ENCODE data around the gene LIMK1.
"Not testable (repeated sequence)": the region's sequence is repeated elsewhere in the genome, so short reads cannot be mapped to it uniquely, and the experiment has no call there.

LIMK1 gene

DNA sequence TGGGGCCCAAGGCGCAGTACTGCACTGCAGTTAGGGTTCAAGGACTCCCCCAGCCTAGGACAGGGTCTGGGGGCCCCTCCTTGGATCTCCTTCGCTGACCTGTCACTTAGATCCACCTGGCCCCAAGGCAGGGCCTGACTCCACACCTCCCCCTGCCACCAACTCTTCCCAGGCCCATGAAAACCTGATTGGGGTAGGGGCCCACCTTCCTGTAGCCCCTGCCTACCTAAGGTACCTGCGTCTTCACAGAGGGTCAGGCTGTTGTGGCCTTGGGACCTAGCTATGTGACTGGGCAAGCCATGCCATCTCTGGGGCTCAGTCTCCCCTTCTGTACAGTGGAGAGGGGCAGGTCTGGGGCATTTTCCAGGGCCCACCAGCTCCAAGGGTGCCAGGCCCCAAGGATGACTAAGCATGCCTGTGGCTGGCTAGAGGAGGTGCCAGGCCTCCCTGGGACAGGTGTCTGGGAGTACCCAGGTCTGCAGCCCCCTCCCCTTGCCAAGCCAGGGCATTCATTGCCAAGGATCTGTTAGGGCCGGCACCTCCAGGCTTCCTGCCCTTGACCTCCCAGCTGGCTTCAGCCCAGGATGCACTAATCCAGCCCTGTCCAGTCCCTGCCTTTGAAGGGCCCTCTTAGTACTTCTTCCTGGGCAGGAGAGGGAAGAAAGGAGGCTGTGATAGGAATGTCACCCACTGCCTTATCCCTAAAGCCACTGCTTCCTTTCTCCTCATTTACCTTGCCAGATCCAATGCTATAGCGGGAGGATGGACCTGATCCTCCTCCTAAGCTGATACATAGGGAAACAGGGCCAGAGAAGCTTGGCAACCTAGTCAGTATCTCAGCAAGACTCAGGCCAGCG is 1.3 kb downstream of the LIMK1 start:
- DNase-seq = no peak

DNA sequence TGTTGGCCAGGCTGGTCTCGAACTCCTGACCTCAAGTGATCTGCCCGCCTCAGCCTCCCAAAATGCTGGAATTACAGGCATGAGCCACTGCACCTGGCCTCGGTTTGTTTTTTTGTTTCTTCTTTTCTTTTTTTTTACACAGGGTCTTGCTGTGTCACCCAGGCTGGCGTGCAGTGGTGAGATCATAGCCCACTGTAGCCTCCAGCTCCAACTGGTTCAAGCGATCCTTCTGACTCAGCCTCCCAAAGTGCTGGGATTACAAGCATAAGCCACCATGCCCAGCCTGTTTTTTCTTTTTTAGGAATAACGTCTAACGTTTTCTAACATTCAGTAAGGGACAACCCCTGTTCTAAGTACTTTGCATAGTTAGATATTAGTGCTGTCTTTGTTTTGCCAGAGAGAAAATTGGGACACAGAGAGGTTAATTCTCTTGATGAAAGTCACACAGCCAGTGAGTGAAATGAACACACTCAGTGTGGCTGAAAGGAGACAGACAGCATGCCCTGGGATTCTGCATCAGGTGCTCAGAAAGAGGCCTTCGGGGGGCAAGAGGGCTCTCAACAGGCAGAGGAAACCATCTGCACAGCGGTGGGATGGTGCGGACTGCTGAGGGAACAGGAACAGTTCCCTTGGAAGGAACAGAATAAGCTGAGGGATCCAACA is 4.3 kb downstream of the LIMK1 start:
- DNase-seq = no peak

- DNase-seq = no peak
Measured at GRCh38 chr7:74092321-74092963, 8.8 kb downstream of the LIMK1 start.

- DNase-seq = no peak
Measured at GRCh38 chr7:74092964-74093471, 9.4 kb downstream of the LIMK1 start.

DNA sequence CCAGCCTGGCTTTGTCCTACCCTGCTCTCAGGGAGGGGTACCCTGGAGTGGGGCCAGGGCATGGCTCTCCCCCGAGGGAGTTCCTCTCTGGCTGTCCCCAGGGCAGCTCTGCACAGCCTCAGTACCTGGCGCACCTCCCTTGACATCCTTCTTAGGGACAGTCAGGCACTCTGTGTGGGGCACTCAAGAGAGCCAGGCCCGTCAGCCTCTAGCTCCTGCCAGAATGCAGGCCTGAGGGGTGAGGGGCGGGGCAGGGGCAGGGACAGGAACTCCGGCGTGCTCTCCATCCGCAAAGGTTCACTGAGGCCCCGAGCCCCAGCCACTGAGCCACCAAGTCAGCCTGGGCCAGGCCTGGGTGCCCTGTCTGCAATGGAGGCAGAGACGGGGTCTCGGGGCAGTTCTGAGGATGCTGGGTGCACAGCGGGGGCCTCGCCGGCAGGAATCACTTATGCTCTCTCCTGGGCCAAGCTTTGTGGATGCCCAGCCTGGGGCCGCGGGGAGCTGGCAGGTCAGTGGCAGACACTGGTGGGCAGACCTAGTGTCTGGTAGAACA is 10.1 kb downstream of the LIMK1 start:
- no peak for DNase-seq

GRCh38 chr7:74094224-74095101 is 10.9 kb downstream of the LIMK1 start:
- DNase-seq = peak; percentile 85

- no peak for DNase-seq
Measured at GRCh38 chr7:74095135-74095534, 11.5 kb downstream of the LIMK1 start.

GRCh38 chr7:74097937-74098614 is 14.5 kb downstream of the LIMK1 start:
- DNase-seq = no peak

- DNase-seq = no peak
Measured at GRCh38 chr7:74099031-74099430, 15.4 kb downstream of the LIMK1 start.

GRCh38 chr7:74101061-74101681 is 17.6 kb downstream of the LIMK1 start:
- DNase-seq = no peak

- DNase-seq = no peak
Measured at GRCh38 chr7:74103219-74103772, 19.7 kb downstream of the LIMK1 start.

- DNase-seq = no peak
Measured at GRCh38 chr7:74104702-74105101, 21.1 kb downstream of the LIMK1 start.

- no peak for DNase-seq
Measured at GRCh38 chr7:74105992-74106391, 22.4 kb downstream of the LIMK1 start.

- DNase-seq = no peak
Measured at GRCh38 chr7:74106846-74107245, 23.2 kb downstream of the LIMK1 start.

GRCh38 chr7:74115326-74115725 is 31.7 kb downstream of the LIMK1 start:
- DNase-seq = no peak

GRCh38 chr7:74116356-74116755 is 32.8 kb downstream of the LIMK1 start:
- no peak for DNase-seq

DNA sequence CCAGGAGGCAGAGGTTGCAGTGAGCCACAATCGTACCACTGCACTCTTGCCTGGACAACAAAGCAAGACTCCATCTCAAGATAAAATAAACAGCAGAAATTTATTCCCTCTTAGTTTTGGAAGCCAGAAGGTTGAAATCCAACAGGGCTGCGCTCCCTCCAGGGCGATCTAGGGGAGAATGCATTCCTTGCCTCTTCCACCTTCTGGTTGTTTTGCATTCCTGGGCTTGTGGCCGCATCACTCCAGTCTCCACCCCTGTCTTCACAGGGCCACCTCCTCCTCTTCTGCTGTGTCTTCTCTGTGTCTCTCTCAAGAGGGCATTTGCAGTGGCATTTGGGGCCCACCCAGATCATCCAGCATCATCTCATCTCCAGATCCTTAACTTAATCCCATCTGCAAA is 36.2 kb downstream of the LIMK1 start:
- DNase-seq = no peak

- DNase-seq = no peak
Measured at GRCh38 chr7:74121401-74122249, 38.0 kb downstream of the LIMK1 start.

DNA sequence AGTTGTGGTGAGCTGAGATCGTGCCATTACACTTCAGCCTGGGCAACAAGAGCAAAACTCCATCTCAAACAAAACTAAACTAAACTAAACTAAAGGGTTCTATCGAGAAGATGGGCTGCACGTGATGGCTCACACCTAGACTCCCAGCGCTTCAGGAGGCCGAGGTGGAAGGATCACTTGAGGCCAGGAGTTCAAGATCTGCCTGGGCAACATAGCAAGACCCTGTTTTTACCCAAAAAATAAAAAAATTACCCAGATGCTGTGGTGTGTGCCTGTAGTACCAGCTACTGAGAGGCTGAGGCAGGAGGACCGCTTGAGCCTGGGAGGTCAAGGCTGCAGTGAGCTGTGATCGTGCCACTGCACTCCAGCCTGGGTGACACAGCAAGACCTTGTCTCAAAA is 40.3 kb downstream of the LIMK1 start:
- not testable (repeated sequence) for DNase-seq
